DND-41 (cell line): ENCODE data around the gene MIGA2.

Source experiments
- ATAC-seq: fragments of 200-7000 bp; cut with Tn5 transposase; 3 replicates; pipeline ENCODE4 v1.9.1; 2021; ENCODE audit warnings: low read depth; ENCODE audit not compliant: insufficient read depth
- DNase-seq: peaks from one replicate; pipeline ENCODE4 v3.0.0-alpha.2; 2020
- H2AFZ ChIP-seq: 2 replicates; pipeline ENCODE4 v1.6.0; 2012; ENCODE audit warnings: low read depth, low read length
- H3K27ac ChIP-seq: 2 replicates; pipeline ENCODE4 v1.5.1; 2012; ENCODE audit warnings: low read length, inconsistent platforms
- H3K27me3 ChIP-seq: fragments of 200-600 bp; sonication (generic); 2 replicates; pipeline ENCODE4 v1.6.0; 2012; ENCODE audit warnings: low read length, mild to moderate bottlenecking, inconsistent platforms; ENCODE audit not compliant: insufficient read depth, poor library complexity
- H3K36me3 ChIP-seq: 2 replicates; pipeline ENCODE4 v1.5.1; 2012; ENCODE audit warnings: low read length, inconsistent platforms; ENCODE audit not compliant: insufficient read depth
- H3K4me1 ChIP-seq: 2 replicates; pipeline ENCODE4 v1.5.1; 2012; ENCODE audit warnings: mild to moderate bottlenecking, low read length; ENCODE audit not compliant: insufficient read depth
- H3K4me2 ChIP-seq: 2 replicates; pipeline ENCODE4 v1.6.0; 2012; ENCODE audit warnings: mild to moderate bottlenecking, moderate library complexity, low read length, inconsistent platforms; ENCODE audit not compliant: insufficient read depth
- H3K4me3 ChIP-seq, 2 experiments: fragments of 200-600 bp in 1 of 2; shearing (Covaris generic) in 1 of 2; 2 replicates each; pipeline ENCODE4 v1.5.1; 2012 to 2016; ENCODE audit warnings: inconsistent platforms in 2 of 2, low read length in 2 of 2, mild to moderate bottlenecking in 2 of 2, low read depth in 1 of 2, moderate library complexity in 1 of 2
- H3K79me2 ChIP-seq: 2 replicates; pipeline ENCODE4 v1.6.0; 2012; ENCODE audit warnings: low read length, inconsistent platforms; ENCODE audit not compliant: insufficient read depth
- H3K9ac ChIP-seq: 2 replicates; pipeline ENCODE4 v1.6.0; 2012; ENCODE audit warnings: low read depth, mild to moderate bottlenecking, inconsistent platforms, low read length, moderate library complexity
- H3K9me3 ChIP-seq: 2 replicates; pipeline ENCODE4 v1.5.1; 2012; ENCODE audit warnings: low read length, moderate library complexity, mild to moderate bottlenecking, inconsistent platforms; ENCODE audit not compliant: insufficient read depth, severe bottlenecking
- H4K20me1 ChIP-seq: 2 replicates; pipeline ENCODE4 v1.6.0; 2012; ENCODE audit warnings: low read length; ENCODE audit not compliant: insufficient read depth
- CTCF ChIP-seq: IDR thresholded peaks from 2 replicates; pipeline ENCODE4 v1.5.1; 2012; ENCODE audit warnings: borderline replicate concordance, low read length, moderate library complexity, mild to moderate bottlenecking; ENCODE audit not compliant: poor library complexity, severe bottlenecking; ENCODE audit errors: extremely low read depth
- EZH2 ChIP-seq: IDR thresholded peaks from 3 replicates; pipeline ENCODE4 v1.6.1; 2012; ENCODE audit warnings: borderline replicate concordance, low read depth, mild to moderate bottlenecking, moderate library complexity, low read length, inconsistent platforms; ENCODE audit not compliant: severe bottlenecking

MIGA2 gene

GRCh38 chr9:129009584-129010141, 26.8 kb upstream of the MIGA2 start:
- Histone ChIP-seq H3K27ac (no peak overlapping the region), H3K9ac (no peak overlapping the region), H3K4me2 (no peak overlapping the region), H2AFZ (no peak overlapping the region), H4K20me1 (peaks cover 4% of the 10 kb centered on the region), H3K36me3 (peaks cover 92% of the 10 kb centered on the region), H3K27me3 (no peaks in the 10 kb centered on the region), H3K79me2 (no peaks in the 10 kb centered on the region), H3K4me1 (no peaks in the 10 kb centered on the region), H3K9me3 (no peaks in the 10 kb centered on the region), H3K4me3 (no peak overlapping the region)
- TF ChIP-seq EZH2 (no peak), CTCF (no peak)
- ATAC-seq (no peak), DNase-seq (no peak)

- Histone ChIP-seq H3K4me2 (no peak overlapping the region), H3K27me3 (no peaks in the 10 kb centered on the region), H3K9ac (no peak overlapping the region), H3K4me3 (no peak overlapping the region), H2AFZ (no peak overlapping the region), H3K9me3 (no peaks in the 10 kb centered on the region), H3K27ac (no peak overlapping the region), H4K20me1 (peaks cover 4% of the 10 kb centered on the region), H3K4me1 (no peaks in the 10 kb centered on the region), H3K79me2 (no peaks in the 10 kb centered on the region), H3K36me3 (peaks cover 89% of the 10 kb centered on the region)
- no peak for TF ChIP-seq CTCF
- DNase-seq, result no peak
- no peak for ATAC-seq
Measured at GRCh38 chr9:129010267-129010975, 26.0 kb upstream of the MIGA2 start.

- Histone ChIP-seq H3K27me3 (no peaks in the 10 kb centered on the region), H3K4me2 (no peak overlapping the region), H3K36me3 (peaks cover 82% of the 10 kb centered on the region), H2AFZ (no peak overlapping the region), H4K20me1 (peaks cover 4% of the 10 kb centered on the region; the same call in 1 of the 2 replicates), H3K79me2 (no peaks in the 10 kb centered on the region), H3K9ac (no peak overlapping the region), H3K4me3 (no peak overlapping the region), H3K27ac (no peak overlapping the region), H3K9me3 (no peaks in the 10 kb centered on the region), H3K4me1 (no peaks in the 10 kb centered on the region)
- no peak for DNase-seq
- TF ChIP-seq CTCF (no peak), EZH2 (no peak)
- ATAC-seq, result no peak
Measured at GRCh38 chr9:129011170-129011569, 25.3 kb upstream of the MIGA2 start.
